Inflammatory macrophage treated with lipopolysaccharide for 1 hour (primary cell): ENCODE data around the gene CACNA1I.

Experiments
- DNase-seq, 2 donors: peaks; one replicate each; pipeline ENCODE4 v3.0.0-alpha.2; 2020 to 2022

The CACNA1I gene

DNA sequence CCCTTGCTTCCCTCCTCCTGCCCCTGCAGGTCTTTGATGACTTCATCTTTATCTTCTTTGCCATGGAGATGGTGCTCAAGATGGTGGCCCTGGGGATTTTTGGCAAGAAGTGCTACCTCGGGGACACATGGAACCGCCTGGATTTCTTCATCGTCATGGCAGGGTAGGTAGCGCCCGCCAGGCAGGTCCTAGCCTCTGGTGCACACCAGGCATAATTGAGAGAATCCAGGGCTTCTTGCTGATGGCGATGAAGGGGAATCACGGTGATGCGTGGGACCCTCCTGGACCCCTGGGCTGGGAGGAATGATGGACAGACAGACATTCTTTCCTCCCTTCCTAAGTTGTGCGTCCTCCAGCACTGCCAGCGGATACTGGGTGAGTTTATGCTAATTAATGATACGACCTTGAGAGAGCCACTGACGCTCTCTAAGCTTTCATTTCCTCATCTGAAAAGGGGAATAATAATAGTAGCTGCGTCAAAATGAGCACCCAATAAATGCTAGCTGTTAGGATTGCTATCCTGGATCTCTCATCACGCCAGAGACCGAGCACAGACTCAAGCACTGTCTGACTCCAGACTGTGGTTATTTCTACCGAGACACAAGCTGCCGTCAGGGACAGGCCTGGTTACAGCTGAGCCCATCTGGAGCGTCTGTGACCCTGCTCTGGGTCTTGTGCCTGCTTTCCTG, 30.1 kb downstream of the CACNA1I start:
- DNase-seq = no peak

DNA sequence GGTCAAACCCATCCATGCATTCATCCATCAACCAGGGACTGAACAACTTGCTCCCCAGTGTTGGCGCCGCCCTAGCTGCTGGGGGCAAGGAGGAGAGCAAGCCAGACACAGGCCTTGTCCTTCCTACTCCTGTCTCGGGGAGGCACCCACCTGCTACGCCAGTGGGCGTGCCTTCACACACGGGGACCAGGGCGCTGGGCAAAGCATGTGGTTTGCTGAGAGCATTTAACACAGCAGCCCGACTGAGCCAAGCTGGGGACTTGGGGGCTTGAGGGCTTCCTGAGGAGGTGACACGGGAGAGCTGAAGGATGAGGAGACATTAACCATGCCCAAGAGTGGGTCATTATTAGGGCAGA, 30.6 kb downstream of the CACNA1I start:
- no peak for DNase-seq

DNA sequence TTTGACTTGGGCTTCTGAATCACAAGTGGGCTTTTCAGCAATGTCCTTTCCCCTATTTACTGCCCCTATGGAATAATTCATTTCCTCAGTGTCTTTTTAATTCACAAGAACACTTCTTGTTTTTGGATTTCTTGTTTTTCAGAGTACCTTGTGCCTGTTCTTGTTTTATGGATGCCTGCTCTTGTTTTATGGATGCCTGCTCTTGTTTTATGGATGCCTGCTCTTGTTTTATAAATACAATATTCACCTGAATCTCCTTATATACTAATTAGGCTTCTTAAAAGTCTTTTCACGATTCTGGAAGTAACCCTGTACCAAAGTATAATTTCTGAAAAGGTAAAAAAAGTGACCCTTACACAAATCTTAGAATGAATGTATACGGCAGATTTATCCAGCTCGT, 32.8 kb downstream of the CACNA1I start:
- DNase-seq = no peak

DNA sequence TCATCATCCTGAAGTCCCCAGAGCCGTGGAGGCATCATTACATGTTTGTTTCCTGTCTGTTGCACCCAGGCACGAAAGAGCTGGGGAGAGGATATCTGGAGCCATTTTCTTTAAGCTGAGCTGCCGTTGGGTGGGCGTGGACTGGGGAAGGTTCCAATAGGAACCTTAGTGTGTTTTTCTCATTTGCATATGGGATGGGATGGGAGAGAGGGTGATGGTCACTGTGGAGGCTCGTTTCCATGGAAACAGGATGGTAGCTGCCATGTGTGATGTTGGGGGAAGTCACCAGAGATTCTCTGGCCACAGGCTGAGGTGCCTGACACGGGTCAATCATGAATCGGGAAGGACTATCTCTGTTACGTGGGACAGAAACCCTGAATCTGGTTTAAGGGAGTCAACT, 39.7 kb downstream of the CACNA1I start:
- no peak for DNase-seq

DNA sequence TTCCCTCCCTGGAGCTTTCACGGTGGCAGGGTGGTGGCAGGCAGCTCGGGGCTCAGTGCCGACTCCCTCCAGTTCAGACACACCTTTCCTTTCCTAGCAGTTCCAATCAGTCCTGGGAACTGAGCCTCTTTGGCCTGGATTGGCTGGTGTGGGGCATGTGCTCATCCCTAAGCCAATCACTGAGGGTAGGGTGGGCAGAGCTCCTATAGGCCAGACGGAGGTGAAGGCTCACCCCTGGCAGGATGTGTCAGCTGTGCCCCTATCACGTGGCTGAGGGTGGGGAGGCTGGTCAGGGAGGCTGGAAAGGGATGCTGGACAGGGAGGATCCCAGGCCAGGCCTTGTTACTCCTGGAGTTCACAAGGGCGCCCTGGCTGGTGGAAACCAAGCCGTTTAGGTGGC, 40.2 kb downstream of the CACNA1I start:
- DNase-seq = no peak

- no peak for DNase-seq
These were observed 40.8 kb downstream of the CACNA1I start for GRCh38 chr22:39611360-39611759.

DNA sequence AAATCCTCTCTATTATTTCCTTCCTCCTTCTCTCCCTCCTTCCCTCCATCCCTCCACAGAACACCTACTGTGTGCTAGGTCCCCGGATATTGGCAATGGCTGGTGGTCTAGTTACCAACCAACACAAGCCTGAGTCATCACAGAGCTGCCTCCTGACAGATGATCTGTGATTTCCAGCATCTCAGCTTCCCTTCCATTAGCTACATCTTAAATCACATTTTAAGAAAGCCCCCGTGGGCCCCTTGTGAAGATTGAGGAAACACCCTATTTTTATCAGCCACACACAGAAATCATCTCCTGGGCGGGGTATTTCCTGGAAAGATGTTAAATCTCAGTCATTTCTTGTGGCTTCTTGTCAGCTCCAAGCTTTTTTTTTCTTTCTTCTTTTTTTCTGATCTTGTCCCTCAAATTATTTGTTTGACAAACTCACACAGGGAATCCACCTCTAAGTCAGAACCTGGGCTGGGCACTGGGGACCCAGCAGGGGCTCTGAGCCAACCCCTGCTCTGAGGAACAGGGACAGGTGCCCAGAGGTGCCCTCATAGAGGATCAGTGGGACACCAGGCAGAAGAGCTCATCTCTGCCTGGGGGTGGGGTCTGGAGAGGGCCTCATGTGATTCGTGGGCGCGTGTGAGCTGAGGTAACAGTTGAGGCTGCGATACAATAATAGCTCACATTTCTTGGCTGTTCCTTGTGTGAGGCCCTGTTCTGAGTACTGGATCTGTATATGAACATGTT, 42.4 kb downstream of the CACNA1I start:
- DNase-seq = peak; percentile 1 to 44

DNA sequence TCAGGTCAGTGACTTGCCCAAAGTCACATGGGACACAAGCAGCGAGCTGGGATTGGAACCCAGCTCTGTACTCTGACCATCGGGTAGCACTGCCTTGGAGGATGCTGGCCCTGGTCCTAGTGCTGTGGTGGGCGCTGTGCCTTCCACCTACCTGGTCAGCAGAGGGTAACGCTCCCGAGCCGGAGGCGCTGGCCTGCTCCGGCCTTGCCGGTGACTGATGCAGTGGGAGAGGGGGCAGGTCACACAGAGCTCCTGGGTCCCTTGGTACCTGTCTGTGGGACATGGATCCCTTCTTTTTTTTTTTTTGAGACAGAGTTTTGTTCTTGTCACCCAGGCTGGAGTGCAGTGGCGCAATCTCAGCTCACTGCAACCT, 43.0 kb downstream of the CACNA1I start:
- no peak for DNase-seq

DNA sequence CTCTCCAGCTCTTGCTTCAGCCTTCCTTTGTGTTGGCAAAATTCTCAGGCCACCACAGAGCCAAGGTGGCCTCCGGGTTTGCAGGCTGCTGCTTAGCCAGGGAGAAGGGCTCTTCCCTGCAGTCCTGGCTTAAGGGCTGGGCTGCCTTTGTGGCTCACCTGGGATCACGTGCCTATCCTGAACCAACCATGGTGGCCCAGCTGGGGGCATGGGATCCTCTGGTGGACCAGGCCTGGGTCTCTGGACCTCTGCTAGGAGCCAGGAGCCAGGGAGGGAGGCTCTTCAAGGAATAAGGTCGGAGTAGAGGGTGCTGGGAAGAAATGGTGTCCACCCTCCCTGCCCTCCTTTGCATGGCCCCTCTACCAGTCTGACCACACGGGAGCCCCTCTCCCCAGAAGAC, 43.9 kb downstream of the CACNA1I start:
- DNase-seq = no peak

DNA sequence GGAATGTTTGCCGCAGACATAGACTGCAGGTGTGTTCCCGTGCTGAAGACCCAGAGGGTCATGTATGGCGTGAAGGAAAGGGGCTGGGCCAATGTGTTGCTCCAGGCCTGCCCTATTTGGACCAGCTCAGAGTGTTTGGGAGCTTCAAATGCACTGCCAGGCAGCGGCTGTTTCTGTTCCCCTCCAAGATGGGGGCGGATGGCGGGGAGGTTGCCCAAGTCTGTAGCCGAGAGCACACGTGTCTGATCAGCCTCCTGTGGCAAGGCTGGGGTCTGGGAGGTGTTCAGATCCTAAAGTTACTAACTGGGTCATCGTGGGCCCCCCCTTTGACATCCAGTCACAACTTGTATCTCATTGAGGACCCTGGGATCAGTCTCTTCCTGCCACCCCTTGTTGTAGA, 45.5 kb downstream of the CACNA1I start:
- no peak for DNase-seq

DNA sequence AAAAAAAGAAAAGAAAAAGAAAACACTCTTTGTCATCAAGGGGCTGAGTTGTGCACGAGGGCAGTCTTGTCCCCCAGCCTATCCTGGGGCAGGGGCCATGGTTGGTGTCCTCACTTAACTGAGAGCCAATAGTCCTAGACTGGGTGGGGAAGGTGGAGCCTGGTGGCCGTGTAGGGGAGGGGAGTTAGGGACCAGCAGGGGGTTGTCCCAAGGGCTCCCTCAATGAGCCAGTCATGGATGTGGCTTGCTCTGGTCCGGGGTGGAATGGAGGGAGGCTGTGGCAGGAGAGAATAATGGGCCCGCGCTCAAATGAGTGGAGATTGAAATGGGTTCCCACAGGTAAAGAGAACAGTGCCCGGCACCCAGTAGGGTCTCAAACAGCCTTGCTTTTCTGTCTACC, 46.2 kb downstream of the CACNA1I start:
- DNase-seq = no peak

GRCh38 chr22:39617342-39617741, 46.8 kb downstream of the CACNA1I start:
- no peak for DNase-seq

GRCh38 chr22:39617970-39618757, 47.6 kb downstream of the CACNA1I start:
- no peak for DNase-seq

DNA sequence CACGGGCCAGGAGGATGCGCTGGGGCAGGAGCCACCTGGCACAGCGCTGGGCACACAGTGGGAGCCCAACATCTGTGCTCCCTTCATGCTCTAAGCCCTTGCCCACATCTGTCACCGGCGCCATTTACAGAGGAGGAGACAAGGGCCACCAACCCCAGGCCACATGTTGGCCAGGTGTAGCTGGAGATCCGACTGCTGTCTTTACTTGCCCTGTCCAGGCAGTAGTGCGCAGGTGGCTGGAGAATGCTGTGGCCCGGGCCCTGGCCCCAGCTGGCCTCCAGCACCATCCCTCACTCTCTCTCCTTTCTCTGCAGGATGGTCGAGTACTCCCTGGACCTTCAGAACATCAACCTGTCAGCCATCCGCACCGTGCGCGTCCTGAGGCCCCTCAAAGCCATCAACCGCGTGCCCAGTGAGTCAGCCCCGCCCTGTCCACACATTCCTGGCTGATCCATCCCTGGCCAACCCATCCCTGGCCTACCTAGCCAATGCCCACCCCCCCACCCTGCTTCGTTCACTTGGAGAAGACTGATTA, 48.5 kb downstream of the CACNA1I start:
- DNase-seq = no peak

GRCh38 chr22:39620924-39621690, 50.6 kb downstream of the CACNA1I start:
- DNase-seq = no peak

GRCh38 chr22:39621826-39622225, 51.3 kb downstream of the CACNA1I start:
- DNase-seq = no peak

DNA sequence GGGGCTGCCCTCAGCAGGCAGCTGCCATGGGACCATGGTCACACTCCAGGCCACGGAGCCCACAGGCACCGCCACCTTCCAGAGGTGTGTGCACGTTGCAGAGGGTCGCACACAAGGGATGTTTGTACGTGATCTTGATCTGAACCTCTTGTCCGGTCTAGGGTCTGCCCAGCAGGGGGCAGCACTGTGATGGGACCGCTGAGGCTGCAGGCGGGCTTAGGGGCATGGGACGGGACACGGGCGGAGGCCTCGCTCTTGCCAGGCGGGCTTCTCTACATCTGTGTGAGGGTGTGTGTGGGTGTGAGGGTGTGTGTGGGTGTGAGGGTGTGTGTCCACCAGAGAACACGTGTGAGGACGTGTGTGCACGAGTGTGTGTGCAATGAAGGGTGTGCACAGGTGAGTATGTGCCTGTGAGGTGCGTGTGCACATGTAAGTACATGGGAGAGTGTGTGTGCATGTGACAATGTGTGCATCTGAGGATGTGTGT, 52.4 kb downstream of the CACNA1I start:
- peak in 1 of 2 donors; percentile 56 for DNase-seq

DNA sequence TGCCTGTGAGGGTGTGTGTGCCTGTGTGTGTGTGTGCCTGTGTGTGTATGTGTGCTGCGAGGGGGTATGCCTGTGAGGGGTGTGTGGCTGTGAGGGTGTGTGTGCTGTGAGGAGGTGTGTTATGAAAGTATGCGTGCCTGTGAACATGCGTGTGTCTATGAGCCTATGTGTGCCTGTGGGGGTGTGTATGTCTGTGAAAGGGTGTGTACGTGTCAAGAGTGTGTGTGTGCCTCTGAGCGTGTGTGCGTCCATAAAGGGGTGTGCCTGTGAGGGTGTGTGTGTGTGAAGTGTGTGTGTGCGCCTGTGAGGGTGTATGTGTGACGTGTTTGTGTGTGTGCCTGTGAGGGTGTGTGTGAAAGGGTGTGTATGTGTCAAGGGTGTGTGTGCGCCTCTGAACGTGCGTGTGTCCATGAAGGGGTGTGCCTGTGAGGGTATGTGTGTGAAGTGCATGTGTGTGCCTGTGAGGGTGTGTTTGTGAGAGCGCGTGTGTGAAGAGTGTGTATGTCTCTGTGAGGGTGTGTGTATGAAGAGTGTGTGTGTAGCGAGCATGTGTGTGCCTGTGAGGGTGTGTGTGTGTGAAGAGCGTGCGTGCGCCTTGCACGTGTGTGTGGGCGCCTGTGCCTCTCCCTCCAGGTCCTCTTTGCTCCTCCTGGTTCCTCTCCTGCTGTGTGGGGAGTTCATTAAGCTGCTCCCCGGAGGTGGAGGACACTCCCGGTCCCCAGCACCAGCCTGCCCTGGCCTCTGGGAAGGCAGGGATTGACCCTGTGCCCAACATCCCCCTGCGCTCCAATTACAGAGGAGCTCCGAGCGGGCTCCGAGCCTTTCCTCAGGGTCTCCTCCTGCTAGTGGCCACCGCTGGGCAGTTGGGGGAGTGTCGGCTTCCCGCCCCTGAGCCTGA, 53.3 kb downstream of the CACNA1I start:
- no peak for DNase-seq

- no peak for DNase-seq
These were observed 53.9 kb downstream of the CACNA1I start for GRCh38 chr22:39624501-39624821.

GRCh38 chr22:39625569-39626537, 55.3 kb downstream of the CACNA1I start:
- DNase-seq = no peak

DNA sequence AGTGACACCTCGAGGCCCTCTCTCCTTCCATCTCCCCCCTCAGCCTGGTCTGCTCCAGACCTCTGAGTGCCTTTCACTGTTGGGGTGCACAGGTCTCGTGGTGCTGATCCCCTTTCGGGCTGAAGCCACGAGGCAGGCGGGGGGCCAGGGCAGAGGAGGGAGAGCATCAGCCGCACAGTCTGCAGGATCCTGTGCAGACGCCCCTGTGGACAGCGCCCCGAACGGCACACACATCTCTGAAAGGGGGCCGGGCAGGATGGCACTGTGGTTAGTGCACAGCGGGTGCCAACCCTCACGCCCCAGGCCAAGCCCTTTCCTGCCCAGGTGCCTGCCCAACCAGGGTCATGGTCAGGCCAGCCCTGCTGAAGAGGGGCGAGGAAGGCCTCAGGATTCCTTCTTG, 56.7 kb downstream of the CACNA1I start:
- DNase-seq = no peak
